IPS-18c (cell line): Measurements from ENCODE around the gene CMSS1.

Experiments
- H3K4me3 ChIP-seq: 2 replicates; pipeline ENCODE4 v1.7.0; 2013; ENCODE audit warnings: low read depth, mild to moderate bottlenecking, low read length, moderate library complexity; ENCODE audit not compliant: insufficient read depth
- H3K9me3 ChIP-seq: one replicate; pipeline ENCODE4 v1.6.1; 2013; ENCODE audit warnings: mild to moderate bottlenecking, low read length, moderate library complexity; ENCODE audit not compliant: control insufficient read depth, insufficient read depth

The CMSS1 gene

DNA sequence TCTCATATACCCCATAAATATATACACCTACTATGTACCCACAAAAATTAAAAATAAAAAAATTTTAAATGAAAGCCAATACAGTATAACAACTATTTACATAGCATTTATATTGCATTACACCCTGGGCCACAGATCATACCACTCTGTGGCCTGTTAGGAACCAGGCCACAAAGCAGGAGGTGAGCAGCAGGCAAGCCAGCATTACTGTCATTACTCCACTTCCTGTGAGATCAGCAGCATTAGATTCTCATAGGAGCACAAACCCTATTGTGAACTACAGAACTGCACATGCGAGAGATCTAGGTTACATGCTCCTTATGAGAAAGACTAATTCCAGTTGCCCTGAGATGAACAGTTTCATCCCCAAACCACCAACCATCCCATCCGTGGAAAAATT lies 279.2 kb downstream of the CMSS1 start:
- H3K4me3 ChIP-seq, result no peak overlapping the region

DNA sequence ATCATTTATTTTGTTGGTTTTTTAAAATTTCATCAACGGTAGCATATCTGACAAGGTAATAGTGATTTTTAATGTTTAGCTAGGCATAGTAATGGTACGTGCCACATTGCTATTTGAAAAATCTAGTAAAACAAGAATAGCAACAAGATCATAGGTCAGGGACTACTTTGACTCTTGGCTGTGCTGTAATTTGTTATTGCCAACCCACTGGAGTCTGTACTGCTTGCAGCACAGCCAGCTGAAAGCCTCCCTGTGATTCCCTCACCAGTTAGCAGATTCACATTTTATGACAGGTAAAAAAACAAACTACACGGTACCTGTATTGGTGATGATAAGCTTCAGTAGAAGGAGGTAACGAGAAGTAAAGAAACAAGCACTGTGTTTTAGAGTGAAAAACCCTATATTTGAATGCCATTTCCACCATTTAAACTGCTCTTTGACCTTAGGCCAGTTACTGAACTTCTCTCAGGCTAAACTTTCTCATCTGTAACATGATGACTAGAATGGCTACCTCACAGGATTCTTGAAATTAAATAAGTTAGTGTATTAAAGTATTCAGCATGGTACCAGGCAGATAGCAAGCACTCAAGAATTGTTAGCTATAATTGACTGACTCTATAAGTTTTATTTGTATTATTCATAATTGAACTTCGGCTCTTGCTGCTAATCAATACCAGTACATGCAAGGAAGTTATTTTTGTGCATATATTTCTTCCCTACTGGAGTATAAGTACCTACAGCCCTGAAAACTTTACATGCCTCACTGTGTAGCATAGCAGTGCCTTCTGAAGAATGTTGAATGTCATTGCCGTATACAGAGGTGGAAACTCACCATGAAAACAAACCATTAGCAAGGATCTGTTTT lies 280.5 kb downstream of the CMSS1 start:
- H3K4me3 ChIP-seq, result no peak overlapping the region
- no peaks in the 10 kb centered on the region for H3K9me3 ChIP-seq

More for the DNA sequence above, 279.2 kb downstream of the CMSS1 start:
- H3K9me3 ChIP-seq, result no peaks in the 10 kb centered on the region

DNA sequence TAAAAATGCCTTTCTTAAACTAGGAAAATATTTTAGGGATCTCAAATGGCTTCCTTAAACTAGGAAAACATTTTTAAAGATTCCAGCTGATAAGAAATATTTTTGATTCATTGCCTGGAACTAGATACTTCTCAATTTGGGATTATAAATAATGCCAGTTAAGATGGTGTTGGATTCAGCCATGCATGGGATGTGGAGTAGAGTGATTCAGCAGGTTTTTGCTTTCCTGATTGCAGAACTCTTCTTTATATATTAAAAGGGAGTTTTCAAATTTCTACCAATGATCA lies 281.1 kb downstream of the CMSS1 start:
- no peak overlapping the region for H3K4me3 ChIP-seq
- H3K9me3 ChIP-seq, result no peaks in the 10 kb centered on the region

DNA sequence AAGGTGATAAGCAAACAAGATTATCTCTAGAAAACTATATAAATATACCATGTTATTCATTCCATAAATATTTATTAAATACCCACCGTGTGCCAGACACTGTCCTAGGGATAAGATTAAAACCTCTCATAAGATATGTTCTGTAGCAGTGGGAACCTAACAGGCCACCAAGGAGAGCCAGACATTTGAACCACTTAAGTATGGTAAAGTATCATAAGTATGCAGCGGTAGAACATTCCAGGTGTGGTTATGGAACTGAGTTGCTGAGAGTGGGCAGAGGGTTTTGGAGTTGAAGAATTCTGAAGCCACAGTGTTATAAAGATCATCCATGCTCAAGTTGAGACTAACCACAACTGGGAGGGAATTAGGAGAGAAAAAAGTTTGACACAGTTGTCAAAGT lies 282.0 kb downstream of the CMSS1 start:
- no peaks in the 10 kb centered on the region for H3K9me3 ChIP-seq
- H3K4me3 ChIP-seq, result no peak overlapping the region

DNA sequence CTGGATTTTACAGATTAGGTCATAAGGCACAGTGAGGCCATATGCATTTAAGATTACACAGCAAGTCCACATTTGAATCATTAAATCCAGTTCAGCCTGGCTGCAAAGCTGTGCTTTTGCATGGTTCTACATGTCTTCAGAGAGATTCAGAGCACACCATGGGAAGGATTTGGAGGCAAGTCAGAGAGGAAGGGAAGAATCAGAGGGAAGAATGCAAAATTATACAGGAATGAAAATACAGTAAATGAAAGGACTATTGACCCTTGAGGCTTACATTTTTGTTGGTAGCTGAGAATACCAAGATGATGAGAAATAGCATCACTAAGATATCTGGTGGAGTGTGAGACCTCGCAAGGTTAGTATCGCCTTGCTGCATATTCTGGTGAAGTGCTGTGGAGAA lies 282.8 kb downstream of the CMSS1 start:
- no peaks in the 10 kb centered on the region for H3K9me3 ChIP-seq
- no peak overlapping the region for H3K4me3 ChIP-seq

DNA sequence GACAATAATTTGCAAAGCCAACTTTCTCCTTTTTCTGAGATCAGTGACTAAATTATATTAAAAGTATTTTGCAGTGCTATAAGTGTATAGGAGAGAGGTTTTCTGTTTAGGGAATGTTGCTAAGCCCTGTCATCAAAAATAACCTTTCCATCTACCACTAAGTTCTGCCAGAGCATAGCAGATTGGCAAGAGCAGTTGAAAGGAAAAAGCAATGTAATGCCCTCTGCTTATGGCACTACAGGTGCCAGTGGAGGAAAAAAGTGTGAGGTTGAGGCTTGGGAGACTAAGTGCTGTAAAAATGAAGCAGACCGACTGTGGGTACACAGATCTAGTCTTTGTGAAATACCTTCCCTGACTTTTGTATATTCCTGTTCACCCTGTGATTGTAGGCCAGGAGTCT lies 285.1 kb downstream of the CMSS1 start:
- Histone ChIP-seq H3K4me3 (no peak overlapping the region), H3K9me3 (no peaks in the 10 kb centered on the region)

DNA sequence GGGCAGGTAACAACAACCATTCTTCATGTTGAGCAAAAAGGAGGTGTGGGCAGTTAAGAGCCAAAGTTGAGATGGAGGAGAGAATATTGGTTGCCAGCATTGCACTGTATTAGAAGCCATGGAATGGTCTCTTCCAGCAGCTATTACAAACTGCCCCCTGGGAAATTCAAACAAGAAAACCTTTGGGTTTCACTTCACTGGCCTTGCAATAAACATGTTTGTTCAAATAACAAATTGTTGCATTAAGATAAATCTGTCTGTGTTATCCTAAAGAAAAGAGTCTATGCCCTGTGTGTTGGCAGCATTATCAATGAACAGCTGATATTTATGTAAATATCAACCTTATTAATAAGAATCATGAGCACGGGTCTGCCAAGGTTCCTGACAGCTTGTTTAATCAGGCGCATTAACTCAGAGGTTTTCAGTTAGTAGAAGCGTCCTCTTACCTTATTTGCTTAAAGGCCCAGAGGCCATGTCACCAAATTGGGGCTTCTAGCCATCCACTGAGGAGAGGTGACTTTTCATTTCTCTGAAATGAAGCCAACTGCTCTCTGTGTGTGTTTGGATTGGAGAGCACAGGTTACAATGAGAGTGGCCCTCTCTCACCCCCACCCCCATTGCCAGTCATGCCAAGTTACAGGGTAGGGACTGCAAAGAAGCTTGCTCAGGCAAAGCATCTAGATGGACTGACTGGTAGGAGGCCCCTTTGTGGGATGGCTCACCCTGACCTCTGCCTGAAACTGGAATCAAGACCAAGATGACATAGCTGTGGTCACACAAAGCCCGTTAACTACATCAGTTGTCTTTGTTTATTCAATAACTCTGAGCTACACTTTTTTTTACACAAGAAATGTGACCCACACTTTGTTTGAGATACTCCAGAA lies 286.1 kb downstream of the CMSS1 start:
- Histone ChIP-seq H3K4me3 (no peak overlapping the region), H3K9me3 (no peaks in the 10 kb centered on the region)

DNA sequence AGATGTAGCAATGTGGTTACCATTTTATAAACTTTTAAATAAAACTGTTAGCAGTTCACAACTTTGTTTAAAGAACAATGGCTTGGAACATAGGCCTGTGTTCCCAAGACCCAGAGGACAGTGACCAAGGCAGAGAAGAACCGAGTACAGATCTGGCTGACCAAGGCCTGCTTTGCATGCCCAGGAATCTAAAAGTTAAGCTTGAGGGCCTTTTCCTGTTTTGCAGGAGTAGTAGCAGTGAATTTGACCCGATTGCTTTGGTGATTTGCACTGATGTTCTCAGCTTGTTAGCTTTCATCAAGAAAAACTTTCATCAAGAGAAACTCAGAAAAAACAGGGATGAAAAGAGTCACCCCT lies 286.8 kb downstream of the CMSS1 start:
- Histone ChIP-seq H3K4me3 (no peak overlapping the region), H3K9me3 (no peaks in the 10 kb centered on the region)

DNA sequence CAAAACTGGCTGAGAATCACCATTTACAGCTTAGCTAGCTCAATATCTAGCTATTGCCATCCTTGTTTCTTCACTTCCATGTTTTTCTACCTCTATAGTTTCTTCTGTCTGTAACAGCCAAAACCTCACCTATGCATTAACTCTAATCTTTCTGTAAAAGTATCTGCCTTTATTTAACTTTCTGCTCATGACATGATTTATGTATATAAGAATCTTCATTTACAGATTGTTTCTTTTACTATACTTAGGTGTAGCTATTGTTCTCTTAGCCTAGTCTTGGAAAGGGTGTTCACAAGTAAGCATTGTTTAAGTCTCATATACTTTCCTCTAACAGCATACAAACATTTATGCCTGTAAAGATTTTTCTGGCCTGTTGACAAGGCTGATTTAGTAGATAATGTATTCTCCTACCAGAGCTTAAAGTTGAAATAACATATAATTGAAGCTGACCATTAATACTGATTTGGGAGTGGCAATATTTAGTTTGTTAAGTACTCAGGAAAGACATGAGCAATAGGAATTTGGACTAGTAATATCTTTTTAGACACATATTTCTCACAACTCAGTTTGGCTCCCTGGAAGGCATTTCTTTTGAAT lies 287.3 kb downstream of the CMSS1 start:
- no peaks in the 10 kb centered on the region for H3K9me3 ChIP-seq

DNA sequence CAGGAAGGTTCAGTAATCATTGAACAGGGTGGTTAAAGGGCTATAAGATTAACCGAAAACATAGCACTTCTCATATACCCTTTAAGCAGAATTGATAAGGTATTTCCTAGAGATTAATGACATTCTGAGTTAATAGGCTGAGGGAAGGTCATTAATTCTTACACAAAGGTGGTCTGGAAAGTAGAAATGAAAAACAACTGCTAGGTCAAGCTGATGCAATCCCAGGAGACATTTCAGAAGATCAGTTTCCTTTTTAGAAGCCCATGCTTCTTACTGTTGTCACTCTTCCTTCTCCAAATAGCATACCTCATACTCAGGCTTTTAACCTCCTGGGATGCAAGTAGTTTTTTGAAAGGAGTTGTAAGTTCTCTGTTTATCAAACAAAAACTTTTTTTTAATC lies 287.8 kb downstream of the CMSS1 start:
- Histone ChIP-seq H3K9me3 (no peaks in the 10 kb centered on the region), H3K4me3 (no peak overlapping the region)

More for the DNA sequence above, 287.3 kb downstream of the CMSS1 start:
- H3K4me3 ChIP-seq, result no peak overlapping the region

DNA sequence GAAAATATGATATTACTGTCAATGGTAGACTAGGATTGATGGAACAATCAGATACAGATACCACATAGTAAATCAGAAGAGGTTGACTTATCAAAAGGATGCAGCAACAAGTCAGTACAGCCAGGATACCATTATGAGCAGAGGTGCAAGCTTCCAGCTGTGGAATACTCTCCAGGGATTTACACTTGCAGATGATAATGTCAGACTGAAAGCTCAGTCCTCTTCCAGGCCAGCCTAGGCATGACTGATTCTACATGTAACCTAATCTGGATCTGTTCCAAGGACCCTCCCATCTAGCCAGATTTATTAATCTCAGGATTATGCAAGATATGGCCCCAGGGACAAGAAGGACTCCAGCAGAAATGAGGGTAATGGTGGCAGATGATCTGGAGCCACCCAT lies 288.4 kb downstream of the CMSS1 start:
- Histone ChIP-seq H3K4me3 (no peak overlapping the region), H3K9me3 (no peaks in the 10 kb centered on the region)

DNA sequence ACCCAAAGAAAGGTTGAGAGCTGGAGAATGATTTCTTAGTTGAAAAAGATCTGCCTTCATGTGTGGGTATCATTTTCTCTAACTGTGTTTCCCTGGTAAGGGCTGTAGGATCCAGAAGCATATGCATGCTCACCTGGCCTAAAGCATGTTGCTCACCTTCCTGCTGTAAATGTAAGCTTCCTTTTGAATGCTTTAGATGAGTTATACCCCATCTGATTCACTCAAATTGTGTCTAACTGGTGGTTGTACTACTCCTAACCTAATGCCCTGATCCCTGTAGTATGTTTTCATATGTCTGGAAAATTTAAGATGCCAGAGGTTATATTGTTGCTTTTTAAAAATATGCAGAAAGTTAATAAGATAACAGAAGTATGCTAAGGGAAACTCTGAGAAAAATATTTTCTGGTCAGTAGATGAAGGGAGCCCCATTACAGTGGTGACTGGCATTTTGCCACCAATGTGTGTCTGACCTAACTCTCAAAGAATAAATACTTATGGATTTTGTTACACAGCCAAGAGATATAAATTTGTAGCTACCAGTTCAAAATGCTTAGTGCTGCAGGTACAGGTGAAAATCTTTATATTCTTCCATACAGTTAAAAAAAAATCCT lies 289.0 kb downstream of the CMSS1 start:
- no peak overlapping the region for H3K4me3 ChIP-seq

DNA sequence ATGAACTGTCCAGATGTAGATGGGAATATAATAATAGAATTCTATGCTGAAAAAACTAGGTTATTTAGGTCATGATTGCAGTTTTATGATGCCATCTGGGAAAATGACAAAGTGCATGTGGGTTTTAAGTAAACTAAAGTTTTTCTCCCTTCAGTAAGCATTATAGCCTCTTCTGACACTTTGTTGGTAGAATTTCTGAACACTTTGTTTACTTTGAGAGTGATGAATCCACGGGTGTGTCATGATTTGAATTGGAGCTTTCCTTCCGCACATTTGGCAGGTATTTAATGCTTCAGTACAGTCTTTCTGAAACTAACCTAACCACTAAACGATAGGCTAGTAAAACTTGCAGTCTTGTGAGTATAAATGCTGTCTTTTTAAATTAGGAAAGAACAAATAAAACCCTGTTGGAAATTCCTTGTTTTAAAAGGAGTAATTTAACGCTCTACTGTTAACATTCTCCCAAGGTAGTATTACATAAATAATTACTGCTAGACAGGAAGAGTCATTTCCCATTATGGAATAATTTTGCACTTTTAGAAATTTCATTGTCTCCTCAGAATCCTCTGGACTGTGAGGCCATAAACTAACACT lies 289.7 kb downstream of the CMSS1 start:
- Histone ChIP-seq H3K4me3 (no peak overlapping the region), H3K9me3 (no peaks in the 10 kb centered on the region)

More for the DNA sequence above, 289.0 kb downstream of the CMSS1 start:
- no peaks in the 10 kb centered on the region for H3K9me3 ChIP-seq

DNA sequence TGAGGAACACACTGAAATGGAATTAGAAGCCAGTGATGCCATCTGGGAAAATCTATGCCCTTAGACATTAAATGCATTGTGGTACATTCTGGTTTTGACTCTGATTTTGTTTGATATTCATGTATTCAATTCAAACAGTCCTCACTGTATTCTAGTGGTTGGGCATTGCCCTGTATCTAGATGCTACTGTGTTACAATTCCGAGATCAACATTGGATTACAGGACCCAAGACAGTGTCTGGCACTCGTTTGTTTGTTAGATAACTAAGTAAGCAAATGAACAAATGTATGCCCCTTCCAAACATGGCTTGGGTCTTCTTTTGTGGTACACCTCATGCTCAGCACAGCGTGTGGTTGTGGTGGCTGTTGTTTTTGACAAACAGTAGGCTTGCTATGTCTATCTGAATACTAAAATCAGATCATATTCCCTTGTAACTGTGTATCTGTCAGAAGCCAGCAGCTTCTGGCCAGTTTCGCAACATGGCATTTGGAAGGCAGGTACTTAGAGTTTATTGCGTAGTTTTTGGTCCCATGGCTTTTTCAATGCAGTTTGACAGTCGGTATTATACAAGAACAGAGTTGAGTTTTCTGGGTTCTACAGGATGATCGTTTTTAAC lies 290.9 kb downstream of the CMSS1 start:
- no peak overlapping the region for H3K4me3 ChIP-seq
- no peaks in the 10 kb centered on the region for H3K9me3 ChIP-seq

DNA sequence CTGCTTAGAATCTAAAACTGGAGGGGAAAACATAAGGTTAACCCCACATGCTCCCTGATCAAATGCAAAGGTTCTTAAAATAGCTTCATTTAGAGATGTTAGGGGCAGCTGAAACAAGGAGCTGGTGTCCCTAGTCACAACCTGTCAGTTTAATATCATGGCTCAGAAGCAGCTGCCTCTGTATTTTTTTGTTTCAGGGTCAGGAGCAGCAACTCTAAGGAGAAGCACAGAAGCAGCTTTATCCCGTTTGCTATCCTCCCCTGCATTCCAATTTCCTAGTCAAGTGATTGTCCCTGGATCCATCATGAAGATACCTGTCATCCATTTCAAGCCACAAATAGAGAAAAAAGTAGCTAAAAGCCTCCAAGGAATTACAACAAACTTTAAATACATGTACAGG lies 292.5 kb downstream of the CMSS1 start:
- H3K9me3 ChIP-seq, result no peaks in the 10 kb centered on the region
- no peak overlapping the region for H3K4me3 ChIP-seq

DNA sequence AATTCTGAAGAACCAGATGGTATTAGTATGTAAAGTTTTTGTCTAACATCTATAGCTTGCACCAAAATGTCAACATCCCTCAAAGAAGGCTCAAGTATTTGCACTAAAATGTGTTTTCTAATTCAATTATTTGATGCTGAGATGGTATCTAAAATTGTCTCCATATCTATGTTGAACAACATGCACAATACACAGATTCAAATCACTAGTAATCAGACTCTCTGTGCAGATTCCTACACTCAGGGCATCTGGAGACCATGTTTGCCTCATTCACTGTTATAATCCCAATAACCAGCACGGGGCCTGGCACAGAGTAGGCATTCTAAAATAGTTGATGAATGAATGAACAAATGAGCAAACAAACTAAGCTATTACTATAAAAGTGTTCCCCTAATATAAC lies 294.1 kb downstream of the CMSS1 start:
- H3K4me3 ChIP-seq, result no peak overlapping the region

More for the DNA sequence above, 294.1 kb downstream of the CMSS1 start:
- no peaks in the 10 kb centered on the region for H3K9me3 ChIP-seq
